Measurements from ENCODE around the gene ZNF598.

The ZNF598 gene

GRCh38 chr16:1991135-1991551, 18.5 kb downstream of the ZNF598 start:
- no peak for ATAC-seq

DNA sequence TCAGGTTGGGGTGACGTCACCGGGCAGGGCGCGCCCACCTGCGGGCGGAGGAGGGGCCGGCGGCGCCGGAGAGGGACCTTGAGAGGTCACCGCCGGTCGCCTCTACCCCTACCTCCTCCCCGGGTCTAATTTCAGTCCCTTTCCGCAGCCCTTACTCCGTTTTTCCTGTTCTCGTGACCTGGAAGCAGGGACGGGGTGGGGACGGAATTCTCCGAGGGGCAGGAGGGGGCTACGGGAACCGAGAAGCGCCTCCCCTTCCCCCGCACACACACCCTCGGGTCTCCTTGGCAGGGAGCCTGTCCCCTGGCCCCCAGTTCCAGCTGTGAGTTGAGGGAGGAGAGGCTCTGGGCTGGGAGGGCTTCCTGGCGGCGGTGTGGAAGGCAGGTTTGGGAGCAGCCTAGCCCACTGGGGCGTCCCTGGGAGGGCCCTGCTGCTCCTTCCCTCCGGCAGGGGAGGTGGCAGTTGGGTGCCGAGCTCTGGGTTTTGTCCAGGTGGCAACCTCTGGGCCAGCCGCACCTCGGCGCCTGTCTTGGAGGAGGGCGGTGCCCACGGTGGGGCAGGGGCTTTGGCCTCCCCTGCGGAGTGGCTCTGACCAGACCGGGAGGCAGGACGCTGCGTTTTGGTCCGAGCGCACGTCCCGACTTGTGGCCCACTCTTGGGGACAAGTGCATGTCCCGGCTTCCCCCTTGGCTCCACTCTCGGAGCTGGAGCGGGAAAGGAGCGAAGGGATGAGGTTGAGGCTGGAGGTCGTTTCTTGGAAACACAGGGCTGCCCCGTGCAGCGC, 19.1 kb downstream of the ZNF598 start:
- ATAC-seq = no peak
- TF ChIP-seq ISL1 (CRISPR knock-in tag; IDR thresholded peaks at IDR 0.05) (no peak), ZFP30 (CRISPR knock-in tag; IDR thresholded peaks at IDR 0.05) (no peak), ZNF70 (CRISPR knock-in tag; IDR thresholded peaks at IDR 0.05) (no peak), BACH2 (CRISPR knock-in tag; IDR thresholded peaks at IDR 0.05; ENCODE audit: borderline replicate concordance) (no peak), GLIS3 (CRISPR knock-in tag; IDR thresholded peaks at IDR 0.05) (no peak), ZNF8 (CRISPR knock-in tag; IDR thresholded peaks at IDR 0.05) (no peak), CSDC2 (CRISPR knock-in tag; IDR thresholded peaks at IDR 0.05) (no peak), TOX (CRISPR knock-in tag; IDR thresholded peaks at IDR 0.05; ENCODE audit: borderline replicate concordance) (no peak), ZFP3 (CRISPR knock-in tag; IDR thresholded peaks at IDR 0.05) (no peak), ESRRG (CRISPR knock-in tag; IDR thresholded peaks at IDR 0.05) (no peak), ZNF565 (CRISPR knock-in tag; conservative IDR thresholded peaks at IDR 0.05; ENCODE audit: low read depth) (no peak), TCF4 (CRISPR knock-in tag; IDR thresholded peaks at IDR 0.05; ENCODE audit: borderline replicate concordance) (no peak)
- TF ChIP-seq, protein P1, sequence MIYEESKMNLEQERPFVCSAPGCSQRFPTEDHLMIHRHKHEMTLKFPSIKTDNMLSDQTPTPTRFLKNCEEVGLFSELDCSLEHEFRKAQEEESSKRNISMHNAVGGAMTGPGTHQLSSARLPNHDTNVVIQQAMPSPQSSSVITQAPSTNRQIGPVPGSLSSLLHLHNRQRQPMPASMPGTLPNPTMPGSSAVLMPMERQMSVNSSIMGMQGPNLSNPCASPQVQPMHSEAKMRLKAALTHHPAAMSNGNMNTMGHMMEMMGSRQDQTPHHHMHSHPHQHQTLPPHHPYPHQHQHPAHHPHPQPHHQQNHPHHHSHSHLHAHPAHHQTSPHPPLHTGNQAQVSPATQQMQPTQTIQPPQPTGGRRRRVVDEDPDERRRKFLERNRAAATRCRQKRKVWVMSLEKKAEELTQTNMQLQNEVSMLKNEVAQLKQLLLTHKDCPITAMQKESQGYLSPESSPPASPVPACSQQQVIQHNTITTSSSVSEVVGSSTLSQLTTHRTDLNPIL (CRISPR knock-in tag; IDR thresholded peaks at IDR 0.05; ENCODE audit: low read depth) = no peak

More at GRCh38 chr16:1991135-1991551, 18.5 kb downstream of the ZNF598 start:
- TF ChIP-seq, protein P2, sequence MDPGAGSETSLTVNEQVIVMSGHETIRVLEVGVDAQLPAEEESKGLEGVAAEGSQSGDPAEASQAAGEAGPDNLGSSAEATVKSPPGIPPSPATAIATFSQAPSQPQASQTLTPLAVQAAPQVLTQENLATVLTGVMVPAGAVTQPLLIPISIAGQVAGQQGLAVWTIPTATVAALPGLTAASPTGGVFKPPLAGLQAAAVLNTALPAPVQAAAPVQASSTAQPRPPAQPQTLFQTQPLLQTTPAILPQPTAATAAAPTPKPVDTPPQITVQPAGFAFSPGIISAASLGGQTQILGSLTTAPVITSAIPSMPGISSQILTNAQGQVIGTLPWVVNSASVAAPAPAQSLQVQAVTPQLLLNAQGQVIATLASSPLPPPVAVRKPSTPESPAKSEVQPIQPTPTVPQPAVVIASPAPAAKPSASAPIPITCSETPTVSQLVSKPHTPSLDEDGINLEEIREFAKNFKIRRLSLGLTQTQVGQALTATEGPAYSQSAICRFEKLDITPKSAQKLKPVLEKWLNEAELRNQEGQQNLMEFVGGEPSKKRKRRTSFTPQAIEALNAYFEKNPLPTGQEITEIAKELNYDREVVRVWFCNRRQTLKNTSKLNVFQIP (CRISPR knock-in tag; IDR thresholded peaks at IDR 0.05; ENCODE audit: borderline replicate concordance, low read depth) = no peak
- no peak for TF ChIP-seq SNAI2 (CRISPR knock-in tag; IDR thresholded peaks at IDR 0.05)
- TF ChIP-seq CSDC2 (CRISPR knock-in tag; IDR thresholded peaks at IDR 0.05) = no peak
- TF ChIP-seq, protein P3, sequence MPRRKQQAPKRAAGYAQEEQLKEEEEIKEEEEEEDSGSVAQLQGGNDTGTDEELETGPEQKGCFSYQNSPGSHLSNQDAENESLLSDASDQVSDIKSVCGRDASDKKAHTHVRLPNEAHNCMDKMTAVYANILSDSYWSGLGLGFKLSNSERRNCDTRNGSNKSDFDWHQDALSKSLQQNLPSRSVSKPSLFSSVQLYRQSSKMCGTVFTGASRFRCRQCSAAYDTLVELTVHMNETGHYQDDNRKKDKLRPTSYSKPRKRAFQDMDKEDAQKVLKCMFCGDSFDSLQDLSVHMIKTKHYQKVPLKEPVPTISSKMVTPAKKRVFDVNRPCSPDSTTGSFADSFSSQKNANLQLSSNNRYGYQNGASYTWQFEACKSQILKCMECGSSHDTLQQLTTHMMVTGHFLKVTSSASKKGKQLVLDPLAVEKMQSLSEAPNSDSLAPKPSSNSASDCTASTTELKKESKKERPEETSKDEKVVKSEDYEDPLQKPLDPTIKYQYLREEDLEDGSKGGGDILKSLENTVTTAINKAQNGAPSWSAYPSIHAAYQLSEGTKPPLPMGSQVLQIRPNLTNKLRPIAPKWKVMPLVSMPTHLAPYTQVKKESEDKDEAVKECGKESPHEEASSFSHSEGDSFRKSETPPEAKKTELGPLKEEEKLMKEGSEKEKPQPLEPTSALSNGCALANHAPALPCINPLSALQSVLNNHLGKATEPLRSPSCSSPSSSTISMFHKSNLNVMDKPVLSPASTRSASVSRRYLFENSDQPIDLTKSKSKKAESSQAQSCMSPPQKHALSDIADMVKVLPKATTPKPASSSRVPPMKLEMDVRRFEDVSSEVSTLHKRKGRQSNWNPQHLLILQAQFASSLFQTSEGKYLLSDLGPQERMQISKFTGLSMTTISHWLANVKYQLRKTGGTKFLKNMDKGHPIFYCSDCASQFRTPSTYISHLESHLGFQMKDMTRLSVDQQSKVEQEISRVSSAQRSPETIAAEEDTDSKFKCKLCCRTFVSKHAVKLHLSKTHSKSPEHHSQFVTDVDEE (CRISPR knock-in tag; IDR thresholded peaks at IDR 0.05) = no peak
- no peak for TF ChIP-seq ZFP30 (CRISPR knock-in tag; IDR thresholded peaks at IDR 0.05)
- no peak for TF ChIP-seq ZNF8 (CRISPR knock-in tag; IDR thresholded peaks at IDR 0.05)
- no peak for TF ChIP-seq ZC3H10 (CRISPR knock-in tag; IDR thresholded peaks at IDR 0.05)
- TF ChIP-seq ZNF70 (CRISPR knock-in tag; IDR thresholded peaks at IDR 0.05) = no peak
- no peak for TF ChIP-seq ARNTL (CRISPR knock-in tag; IDR thresholded peaks at IDR 0.05; ENCODE audit: borderline replicate concordance, low read depth)
- TF ChIP-seq PPARA (CRISPR knock-in tag; IDR thresholded peaks at IDR 0.05; ENCODE audit: borderline replicate concordance) = no peak
- TF ChIP-seq, protein P4, sequence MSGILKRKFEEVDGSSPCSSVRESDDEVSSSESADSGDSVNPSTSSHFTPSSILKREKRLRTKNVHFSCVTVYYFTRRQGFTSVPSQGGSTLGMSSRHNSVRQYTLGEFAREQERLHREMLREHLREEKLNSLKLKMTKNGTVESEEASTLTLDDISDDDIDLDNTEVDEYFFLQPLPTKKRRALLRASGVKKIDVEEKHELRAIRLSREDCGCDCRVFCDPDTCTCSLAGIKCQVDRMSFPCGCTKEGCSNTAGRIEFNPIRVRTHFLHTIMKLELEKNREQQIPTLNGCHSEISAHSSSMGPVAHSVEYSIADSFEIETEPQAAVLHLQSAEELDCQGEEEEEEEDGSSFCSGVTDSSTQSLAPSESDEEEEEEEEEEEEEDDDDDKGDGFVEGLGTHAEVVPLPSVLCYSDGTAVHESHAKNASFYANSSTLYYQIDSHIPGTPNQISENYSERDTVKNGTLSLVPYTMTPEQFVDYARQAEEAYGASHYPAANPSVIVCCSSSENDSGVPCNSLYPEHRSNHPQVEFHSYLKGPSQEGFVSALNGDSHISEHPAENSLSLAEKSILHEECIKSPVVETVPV (CRISPR knock-in tag; IDR thresholded peaks at IDR 0.05) = no peak
- TF ChIP-seq PATZ1 (CRISPR knock-in tag; IDR thresholded peaks at IDR 0.05; ENCODE audit: borderline replicate concordance) = no peak
- TF ChIP-seq ISL1 (CRISPR knock-in tag; IDR thresholded peaks at IDR 0.05) = no peak
- TF ChIP-seq GLIS3 (CRISPR knock-in tag; IDR thresholded peaks at IDR 0.05) = no peak

DNA sequence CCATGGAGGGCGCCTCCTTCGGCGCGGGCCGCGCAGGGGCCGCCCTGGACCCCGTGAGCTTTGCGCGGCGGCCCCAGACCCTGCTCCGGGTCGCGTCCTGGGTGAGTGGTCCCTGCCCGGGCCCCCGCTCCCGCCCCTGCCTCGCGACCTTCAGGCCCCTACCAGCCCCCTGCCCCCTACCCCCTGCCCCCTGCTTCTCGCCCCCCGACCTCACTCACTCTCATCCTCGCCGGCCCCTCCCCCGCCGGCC, 19.6 kb downstream of the ZNF598 start:
- no peak for ATAC-seq
- TF ChIP-seq ZNF565 (CRISPR knock-in tag; conservative IDR thresholded peaks at IDR 0.05; ENCODE audit: low read depth) (no peak), BACH2 (CRISPR knock-in tag; IDR thresholded peaks at IDR 0.05; ENCODE audit: borderline replicate concordance) (no peak), SNAI2 (CRISPR knock-in tag; IDR thresholded peaks at IDR 0.05) (no peak), ZFP3 (CRISPR knock-in tag; IDR thresholded peaks at IDR 0.05) (no peak), ISL1 (CRISPR knock-in tag; IDR thresholded peaks at IDR 0.05) (no peak), ZNF70 (CRISPR knock-in tag; IDR thresholded peaks at IDR 0.05) (no peak)
- TF ChIP-seq, protein P4 (CRISPR knock-in tag; IDR thresholded peaks at IDR 0.05) = no peak
- TF ChIP-seq, protein P1 (CRISPR knock-in tag; IDR thresholded peaks at IDR 0.05; ENCODE audit: low read depth) = no peak
